Liver (tissue), 3 donors: Measurements from ENCODE around the gene GNB1.

Source experiments
- EGR1 ChIP-seq, 2 donors: IDR thresholded peaks; 2 replicates each; pipeline ENCODE4 v1.6.1; 2016 to 2018; ENCODE audit warnings: antibody characterized with exemption in 2 of 2, low read depth in 2 of 2
- GABPA ChIP-seq, 2 donors: IDR thresholded peaks in 1 of 2; conservative IDR thresholded peaks in 1 of 2; 2 replicates each; pipeline ENCODE4 v1.6.1; 2016; ENCODE audit warnings: antibody characterized with exemption in 2 of 2, mild to moderate bottlenecking in 1 of 2, moderate library complexity in 1 of 2
- HNF4A ChIP-seq, 2 donors: conservative IDR thresholded peaks; 2 replicates each; pipeline ENCODE4 v1.6.1; 2016; ENCODE audit warnings: antibody characterized with exemption in 2 of 2, mild to moderate bottlenecking in 2 of 2
- JUND ChIP-seq, 2 donors: IDR thresholded peaks; 2 replicates each; pipeline ENCODE4 v1.6.1; 2016; ENCODE audit warnings: antibody characterized with exemption in 2 of 2
- RAD21 ChIP-seq, 2 donors: IDR thresholded peaks; 2 replicates each; pipeline ENCODE4 v1.6.1; 2016; ENCODE audit warnings: antibody characterized with exemption in 2 of 2, mild to moderate bottlenecking in 2 of 2
- RXRA ChIP-seq, 2 donors: IDR thresholded peaks; 2 replicates each; pipeline ENCODE4 v1.6.1; 2017 to 2018; ENCODE audit warnings: antibody characterized with exemption in 2 of 2, mild to moderate bottlenecking in 1 of 2
- SP1 ChIP-seq: IDR thresholded peaks from 2 replicates; pipeline ENCODE4 v1.6.1; 2018; ENCODE audit warnings: antibody characterized with exemption, mild to moderate bottlenecking
- TAF1 ChIP-seq: conservative IDR thresholded peaks from 2 replicates; pipeline ENCODE4 v1.6.1; 2016; ENCODE audit warnings: antibody characterized with exemption, mild to moderate bottlenecking
- YY1 ChIP-seq: IDR thresholded peaks from 2 replicates; pipeline ENCODE4 v1.6.1; 2016; ENCODE audit warnings: antibody characterized with exemption, mild to moderate bottlenecking
- TF ChIP-seq, protein P1 (sequence below): fragments of 150-350 bp; IDR thresholded peaks from 2 replicates; pipeline ENCODE4 v1.5.1; 2017; ENCODE audit warnings: improper control_type of control experiment, low read depth, low read length; ENCODE audit not compliant: missing input control
- TF ChIP-seq, protein P2 (sequence below): IDR thresholded peaks from 2 replicates; pipeline ENCODE4 v1.6.1; 2016; ENCODE audit warnings: antibody characterized with exemption
- TF ChIP-seq, protein P3 (sequence below): IDR thresholded peaks from 2 replicates; pipeline ENCODE4 v1.6.1; 2016; ENCODE audit warnings: antibody characterized with exemption, mild to moderate bottlenecking
- TF ChIP-seq, protein P4 (sequence below): IDR thresholded peaks from 2 replicates; pipeline ENCODE4 v1.6.1; 2016; ENCODE audit warnings: antibody characterized with exemption
- donor health status: healthy.
- donor health status: healthy.

DNA sequence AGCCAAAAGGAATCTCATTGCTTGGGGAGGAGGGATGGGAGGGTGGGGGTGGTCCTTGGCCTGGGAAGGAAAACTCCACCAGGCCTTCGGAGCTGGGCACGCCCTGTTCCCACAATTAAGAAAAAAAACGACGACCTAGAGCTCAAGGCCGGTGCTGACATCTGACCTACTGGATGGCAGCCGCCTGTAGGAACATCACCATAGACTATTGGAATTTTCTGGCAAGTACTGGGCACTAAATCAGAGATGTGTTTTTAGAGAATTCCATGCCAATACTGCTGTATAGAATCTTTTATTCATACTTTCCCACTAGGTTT is 113.3 kb downstream of the GNB1 start:
- TF ChIP-seq, protein P1, sequence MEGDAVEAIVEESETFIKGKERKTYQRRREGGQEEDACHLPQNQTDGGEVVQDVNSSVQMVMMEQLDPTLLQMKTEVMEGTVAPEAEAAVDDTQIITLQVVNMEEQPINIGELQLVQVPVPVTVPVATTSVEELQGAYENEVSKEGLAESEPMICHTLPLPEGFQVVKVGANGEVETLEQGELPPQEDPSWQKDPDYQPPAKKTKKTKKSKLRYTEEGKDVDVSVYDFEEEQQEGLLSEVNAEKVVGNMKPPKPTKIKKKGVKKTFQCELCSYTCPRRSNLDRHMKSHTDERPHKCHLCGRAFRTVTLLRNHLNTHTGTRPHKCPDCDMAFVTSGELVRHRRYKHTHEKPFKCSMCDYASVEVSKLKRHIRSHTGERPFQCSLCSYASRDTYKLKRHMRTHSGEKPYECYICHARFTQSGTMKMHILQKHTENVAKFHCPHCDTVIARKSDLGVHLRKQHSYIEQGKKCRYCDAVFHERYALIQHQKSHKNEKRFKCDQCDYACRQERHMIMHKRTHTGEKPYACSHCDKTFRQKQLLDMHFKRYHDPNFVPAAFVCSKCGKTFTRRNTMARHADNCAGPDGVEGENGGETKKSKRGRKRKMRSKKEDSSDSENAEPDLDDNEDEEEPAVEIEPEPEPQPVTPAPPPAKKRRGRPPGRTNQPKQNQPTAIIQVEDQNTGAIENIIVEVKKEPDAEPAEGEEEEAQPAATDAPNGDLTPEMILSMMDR: no peak
- TF ChIP-seq GABPA (IDR thresholded peaks at IDR 0.05 in 1 of 2, conservative IDR thresholded peaks at IDR 0.05 in 1 of 2) (no peak), EGR1 (IDR thresholded peaks at IDR 0.05; ENCODE audit: low read depth in 2 of 2) (no peak), RXRA (IDR thresholded peaks at IDR 0.05) (peak in 1 of 2 donors; percentile 11), SP1 (no peak), TAF1 (no peak), YY1 (no peak), RAD21 (IDR thresholded peaks at IDR 0.05) (no peak), JUND (IDR thresholded peaks at IDR 0.05) (no peak), HNF4A (conservative IDR thresholded peaks at IDR 0.05) (no peak)
- TF ChIP-seq, protein P2, sequence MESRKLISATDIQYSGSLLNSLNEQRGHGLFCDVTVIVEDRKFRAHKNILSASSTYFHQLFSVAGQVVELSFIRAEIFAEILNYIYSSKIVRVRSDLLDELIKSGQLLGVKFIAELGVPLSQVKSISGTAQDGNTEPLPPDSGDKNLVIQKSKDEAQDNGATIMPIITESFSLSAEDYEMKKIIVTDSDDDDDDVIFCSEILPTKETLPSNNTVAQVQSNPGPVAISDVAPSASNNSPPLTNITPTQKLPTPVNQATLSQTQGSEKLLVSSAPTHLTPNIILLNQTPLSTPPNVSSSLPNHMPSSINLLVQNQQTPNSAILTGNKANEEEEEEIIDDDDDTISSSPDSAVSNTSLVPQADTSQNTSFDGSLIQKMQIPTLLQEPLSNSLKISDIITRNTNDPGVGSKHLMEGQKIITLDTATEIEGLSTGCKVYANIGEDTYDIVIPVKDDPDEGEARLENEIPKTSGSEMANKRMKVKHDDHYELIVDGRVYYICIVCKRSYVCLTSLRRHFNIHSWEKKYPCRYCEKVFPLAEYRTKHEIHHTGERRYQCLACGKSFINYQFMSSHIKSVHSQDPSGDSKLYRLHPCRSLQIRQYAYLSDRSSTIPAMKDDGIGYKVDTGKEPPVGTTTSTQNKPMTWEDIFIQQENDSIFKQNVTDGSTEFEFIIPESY: no peak
- TF ChIP-seq, protein P3, sequence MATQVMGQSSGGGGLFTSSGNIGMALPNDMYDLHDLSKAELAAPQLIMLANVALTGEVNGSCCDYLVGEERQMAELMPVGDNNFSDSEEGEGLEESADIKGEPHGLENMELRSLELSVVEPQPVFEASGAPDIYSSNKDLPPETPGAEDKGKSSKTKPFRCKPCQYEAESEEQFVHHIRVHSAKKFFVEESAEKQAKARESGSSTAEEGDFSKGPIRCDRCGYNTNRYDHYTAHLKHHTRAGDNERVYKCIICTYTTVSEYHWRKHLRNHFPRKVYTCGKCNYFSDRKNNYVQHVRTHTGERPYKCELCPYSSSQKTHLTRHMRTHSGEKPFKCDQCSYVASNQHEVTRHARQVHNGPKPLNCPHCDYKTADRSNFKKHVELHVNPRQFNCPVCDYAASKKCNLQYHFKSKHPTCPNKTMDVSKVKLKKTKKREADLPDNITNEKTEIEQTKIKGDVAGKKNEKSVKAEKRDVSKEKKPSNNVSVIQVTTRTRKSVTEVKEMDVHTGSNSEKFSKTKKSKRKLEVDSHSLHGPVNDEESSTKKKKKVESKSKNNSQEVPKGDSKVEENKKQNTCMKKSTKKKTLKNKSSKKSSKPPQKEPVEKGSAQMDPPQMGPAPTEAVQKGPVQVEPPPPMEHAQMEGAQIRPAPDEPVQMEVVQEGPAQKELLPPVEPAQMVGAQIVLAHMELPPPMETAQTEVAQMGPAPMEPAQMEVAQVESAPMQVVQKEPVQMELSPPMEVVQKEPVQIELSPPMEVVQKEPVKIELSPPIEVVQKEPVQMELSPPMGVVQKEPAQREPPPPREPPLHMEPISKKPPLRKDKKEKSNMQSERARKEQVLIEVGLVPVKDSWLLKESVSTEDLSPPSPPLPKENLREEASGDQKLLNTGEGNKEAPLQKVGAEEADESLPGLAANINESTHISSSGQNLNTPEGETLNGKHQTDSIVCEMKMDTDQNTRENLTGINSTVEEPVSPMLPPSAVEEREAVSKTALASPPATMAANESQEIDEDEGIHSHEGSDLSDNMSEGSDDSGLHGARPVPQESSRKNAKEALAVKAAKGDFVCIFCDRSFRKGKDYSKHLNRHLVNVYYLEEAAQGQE: no peak
- TF ChIP-seq, protein P4, sequence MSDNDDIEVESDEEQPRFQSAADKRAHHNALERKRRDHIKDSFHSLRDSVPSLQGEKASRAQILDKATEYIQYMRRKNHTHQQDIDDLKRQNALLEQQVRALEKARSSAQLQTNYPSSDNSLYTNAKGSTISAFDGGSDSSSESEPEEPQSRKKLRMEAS: no peak
